ENCODE data around the gene ADCY3.

The ADCY3 gene

DNA sequence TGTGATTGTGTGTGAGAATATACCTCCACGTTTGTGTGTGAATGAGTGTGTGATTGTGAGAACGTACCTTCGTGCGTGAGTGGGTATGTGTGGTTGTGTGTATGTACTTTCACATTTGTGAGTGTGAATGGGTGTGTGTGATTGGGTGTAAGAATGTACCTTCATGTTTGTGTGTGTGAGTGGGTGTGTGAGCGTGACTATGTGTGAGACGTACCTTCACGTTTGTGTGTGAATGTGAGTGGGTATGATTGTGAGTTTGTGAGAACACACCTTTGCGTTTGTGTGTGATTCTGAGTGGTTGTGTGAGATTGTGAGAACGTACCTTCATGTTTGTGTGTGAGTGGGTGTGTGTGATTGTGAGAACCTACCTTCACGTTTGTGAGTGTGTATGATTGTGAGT, 5.8 kb upstream of the ADCY3 start:
- no peak for DNase-seq (ENCODE audit: low read depth)

- DNase-seq (ENCODE audit: low read depth) = no peak
These were observed 4.7 kb upstream of the ADCY3 start for GRCh38 chr2:24924732-24925131.

DNA sequence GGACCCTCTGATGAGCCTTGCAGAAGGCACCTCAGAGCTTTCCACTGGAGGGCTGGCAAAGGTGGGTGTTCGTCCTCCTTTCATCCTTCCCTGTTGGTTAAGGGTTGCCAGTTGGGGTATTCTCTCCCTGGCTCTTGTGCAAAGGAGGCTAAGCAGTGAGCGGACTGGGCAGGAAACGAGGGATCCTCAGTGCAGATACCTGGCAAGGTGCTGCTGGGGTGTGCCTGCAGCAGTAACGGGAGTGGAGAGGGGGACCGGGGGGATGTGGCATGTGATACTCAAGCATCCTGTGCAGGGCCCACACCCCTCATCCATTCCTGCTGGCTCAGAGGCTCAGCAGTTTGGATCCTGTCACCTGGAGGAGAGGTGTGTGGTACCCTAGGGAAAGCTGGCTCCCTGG, 4.2 kb upstream of the ADCY3 start:
- DNase-seq (ENCODE audit: low read depth) = no peak

GRCh38 chr2:24923106-24923505, 3.1 kb upstream of the ADCY3 start:
- no peak for DNase-seq (ENCODE audit: low read depth)

DNA sequence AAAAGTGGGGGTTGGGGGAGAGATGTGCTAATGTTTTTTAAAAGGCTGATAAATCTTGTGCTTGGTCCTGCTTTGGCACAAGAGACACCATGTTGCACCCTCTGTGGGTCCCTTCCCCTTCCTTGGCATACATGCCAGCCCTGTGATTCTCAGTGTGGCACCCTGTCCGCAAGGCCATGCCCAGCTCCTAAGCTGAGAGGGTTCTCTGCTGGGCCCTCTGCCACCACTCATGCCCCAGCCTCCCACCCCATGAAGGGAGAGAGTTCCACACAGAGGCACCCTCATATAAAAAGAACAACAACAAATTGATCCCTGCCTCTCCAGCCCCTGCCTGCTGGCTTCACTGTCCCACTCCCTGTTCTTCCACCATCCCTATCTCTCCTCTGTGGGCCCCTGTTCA, 2.5 kb upstream of the ADCY3 start:
- DNase-seq (ENCODE audit: low read depth) = no peak

DNA sequence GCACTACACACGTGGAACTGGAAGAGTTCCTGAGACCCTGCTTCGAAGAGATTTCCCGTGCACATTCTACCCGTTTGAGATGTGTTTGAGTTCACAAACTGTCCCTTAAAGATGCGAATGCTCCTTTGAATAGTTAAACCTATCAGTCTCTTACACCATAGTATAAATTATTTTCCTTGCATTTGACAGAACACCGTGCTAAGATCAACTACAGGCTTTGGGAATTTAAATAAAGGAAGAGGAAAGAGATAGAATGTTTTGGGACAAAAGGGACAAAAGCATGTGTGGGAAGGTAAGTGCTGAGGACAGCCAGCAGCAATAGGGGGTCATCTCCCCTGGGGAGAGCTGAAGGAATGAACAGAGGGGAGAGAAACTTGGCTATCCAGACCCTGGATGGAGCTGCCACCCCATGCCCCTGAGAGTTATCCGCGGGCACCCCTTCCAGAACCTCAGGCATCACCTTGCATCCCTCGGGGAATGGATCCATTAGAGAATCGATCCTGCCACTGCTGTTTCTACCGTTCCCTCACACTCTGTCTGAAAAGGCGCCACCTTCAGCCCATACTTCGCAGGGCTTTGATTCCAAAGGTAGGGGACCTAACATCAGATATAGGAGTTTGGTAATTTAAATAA, 888 bp upstream of the ADCY3 start:
- DNase-seq (ENCODE audit: low read depth) = no peak

- no peak for DNase-seq (ENCODE audit: low read depth)
These were observed 435 bp downstream of the ADCY3 start for GRCh38 chr2:24919506-24920097.

DNA sequence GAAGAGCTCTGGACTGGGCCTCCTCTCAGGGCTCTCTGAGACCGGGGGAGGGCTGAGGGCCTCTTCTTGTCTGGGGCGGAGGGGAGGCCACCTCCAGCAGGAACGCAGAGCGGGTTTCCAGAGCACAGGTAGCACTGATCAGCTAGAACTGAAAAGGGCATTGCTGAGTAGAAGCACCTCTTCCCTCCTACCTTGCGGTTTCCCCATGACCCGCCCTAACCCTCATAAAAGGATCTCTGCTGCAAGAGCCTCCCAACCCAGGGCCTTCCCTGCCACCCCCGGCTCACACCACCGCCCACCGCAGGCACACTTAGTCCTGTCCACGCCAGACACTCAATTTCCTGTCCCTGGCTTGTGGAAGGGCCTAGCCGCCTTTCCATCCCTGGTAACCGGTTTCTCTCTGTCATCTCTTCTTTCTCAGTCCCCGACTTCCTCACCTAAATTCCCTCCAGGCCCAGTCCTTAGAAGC, 966 bp downstream of the ADCY3 start:
- no peak for DNase-seq (ENCODE audit: low read depth)

DNA sequence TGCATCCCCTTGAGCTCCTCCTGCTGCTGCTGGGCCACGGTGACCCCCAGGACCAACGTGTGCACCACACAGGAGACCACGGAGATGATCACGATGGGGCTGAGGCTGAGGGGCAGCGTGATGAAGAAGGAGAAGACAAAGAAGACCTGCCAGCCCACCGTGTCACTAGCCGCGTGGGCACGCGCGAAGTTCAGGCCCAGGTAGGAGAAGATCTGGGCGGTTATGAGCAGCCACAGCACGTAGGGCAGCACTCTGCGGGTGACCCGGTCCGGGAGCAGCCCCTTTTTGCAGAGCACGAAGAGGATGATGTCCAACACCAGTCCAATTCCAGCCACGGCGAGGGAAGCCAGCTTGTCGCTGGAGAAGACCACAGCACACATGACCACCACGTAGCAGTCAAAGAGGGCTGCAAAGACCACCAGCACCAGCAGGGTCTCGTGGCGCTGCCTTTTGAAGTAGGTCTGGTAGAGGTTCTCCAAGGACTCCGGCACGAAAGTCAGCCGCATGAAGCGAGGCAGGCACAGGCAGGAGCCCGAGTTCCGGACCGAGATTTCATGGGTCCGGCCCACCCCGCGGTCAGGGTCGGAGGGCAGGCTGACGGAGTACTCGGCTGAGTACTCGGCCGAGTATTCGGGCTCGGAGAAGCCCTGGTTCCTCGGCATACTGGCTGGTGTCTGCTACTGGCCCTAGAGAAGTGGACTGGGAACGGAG, 1.6 kb downstream of the ADCY3 start:
- no peak for DNase-seq (ENCODE audit: low read depth)

DNA sequence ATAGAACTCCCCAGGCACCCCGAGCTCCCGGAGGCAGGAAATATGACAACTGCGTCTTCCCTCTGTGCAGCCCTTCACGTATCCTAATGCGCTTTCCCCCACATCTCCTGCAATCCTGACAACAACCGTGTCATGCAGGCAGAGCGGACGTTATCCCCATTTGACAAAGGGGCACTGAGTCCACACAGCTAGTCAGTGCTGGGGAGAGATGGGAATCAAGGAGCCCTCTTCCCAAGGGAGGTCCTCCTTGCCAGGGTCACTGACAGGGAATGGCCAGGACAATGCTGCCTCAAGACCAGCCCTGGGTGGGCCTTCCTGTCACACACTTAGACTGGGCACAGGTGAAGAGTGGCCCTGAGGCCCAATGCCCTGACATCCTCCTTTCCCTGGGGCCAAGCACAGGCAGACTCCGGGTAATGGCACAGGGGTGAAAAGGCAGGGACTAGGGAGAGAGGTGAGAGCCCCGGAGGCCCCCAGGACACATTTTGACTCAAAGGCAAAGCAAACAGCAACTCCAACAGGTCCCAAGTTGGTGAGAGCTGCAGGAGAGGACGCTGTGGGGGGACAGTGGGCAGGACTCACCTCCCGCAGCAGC, 2.2 kb downstream of the ADCY3 start:
- no peak for DNase-seq (ENCODE audit: low read depth)

DNA sequence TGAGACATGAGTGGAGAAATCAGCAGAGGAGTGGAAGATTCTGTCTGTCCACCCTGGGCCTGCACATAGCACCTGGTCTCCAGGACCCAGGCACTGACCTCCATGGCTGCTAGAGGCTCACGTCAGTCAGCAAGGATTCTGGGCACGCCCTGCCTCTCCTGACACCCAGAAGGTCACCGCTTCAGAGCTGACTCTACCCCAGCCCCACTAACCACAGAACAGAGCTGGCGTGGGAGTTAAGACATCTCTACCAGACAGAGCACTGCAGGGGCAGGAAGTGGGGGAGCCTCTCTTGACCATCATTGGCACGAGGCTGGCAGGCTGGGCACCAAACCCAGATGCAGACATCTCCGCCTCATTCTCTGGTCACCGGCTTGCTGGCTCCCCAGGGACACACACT, 3.0 kb downstream of the ADCY3 start:
- DNase-seq (ENCODE audit: low read depth) = no peak

DNA sequence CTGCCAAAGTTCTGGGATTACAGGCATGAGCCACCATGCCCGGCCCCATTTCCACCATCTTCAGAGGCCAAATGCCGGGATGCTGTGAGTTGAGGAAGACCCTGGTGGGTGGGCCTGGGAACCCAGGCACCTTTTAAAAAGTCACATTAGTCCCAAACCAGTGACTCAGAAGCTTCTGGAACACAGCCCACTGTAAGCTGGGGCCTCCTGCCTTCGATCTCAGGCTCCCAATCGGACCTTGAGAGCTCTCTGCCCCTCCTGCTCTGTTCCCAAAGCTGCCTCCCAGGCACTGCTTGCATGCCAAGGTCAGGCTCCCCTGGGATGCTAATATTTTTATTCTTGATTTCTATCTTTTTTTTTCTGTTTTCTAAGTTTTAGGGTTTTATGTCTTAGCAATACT, 4.2 kb downstream of the ADCY3 start:
- DNase-seq (ENCODE audit: low read depth) = no peak

DNA sequence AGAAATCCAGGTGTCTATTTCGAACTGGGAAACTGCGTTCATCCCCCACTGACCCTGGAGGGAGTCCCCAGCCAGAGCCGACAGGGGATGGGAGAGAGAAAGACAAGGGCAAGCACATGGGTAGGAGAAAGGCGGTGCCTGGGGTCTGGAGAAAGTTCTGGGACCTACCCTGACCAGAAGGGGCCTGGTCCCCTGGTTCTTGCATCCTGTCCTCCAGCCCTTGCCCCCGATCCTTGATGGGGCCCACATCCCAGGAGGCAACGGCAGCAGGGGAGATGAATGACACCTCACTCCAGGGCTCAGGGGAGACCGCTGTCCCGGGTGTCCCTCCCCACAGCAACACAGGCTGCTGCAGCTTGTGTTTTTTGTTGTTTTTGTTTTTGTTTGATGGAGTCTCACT, 4.9 kb downstream of the ADCY3 start:
- DNase-seq (ENCODE audit: low read depth) = no peak

- no peak for DNase-seq (ENCODE audit: low read depth)
These were observed 5.3 kb downstream of the ADCY3 start for GRCh38 chr2:24914713-24915112.

- no peak for DNase-seq (ENCODE audit: low read depth)
These were observed 6.1 kb downstream of the ADCY3 start for GRCh38 chr2:24913911-24914310.

DNA sequence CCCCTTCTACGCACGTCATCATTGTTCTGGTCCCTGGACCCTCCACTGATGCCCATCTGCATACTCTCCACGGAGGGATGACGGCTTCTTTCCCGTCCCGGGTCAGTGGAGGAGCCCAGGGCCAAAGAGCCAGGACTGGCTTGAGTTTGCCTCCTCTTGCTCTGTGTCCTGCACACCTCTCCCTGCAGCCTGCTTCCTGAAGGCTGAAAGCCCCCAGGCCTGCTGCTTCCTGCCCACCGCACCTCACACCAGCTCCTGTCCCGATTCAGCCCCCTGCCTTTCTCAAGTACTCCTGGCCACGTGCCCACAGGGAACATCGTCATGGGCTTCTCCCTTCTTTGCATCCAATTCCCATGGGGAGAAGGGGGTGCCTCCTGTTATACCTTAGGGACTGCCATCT, 7.1 kb downstream of the ADCY3 start:
- no peak for DNase-seq (ENCODE audit: low read depth)

- no peak for DNase-seq (ENCODE audit: low read depth)
These were observed 7.5 kb downstream of the ADCY3 start for GRCh38 chr2:24912523-24912922.

DNA sequence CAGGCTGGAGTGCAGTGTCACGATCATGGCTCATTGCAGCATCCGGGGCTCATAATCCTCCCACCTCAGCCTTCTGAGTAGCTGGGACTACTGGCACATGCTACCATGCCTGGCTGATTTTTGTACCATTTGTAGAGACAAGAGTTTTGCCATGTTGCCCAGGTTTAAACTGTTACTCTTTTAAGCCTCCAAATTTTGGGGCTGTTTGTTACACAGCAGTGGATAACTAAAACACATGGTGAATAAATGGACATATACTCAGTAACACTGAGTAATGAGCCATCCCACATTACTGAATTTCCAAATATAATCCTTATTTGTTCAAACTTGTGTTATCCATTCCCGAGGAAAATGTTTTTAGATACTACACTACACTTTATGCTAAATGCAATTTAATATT, 9.8 kb downstream of the ADCY3 start:
- DNase-seq (ENCODE audit: low read depth) = no peak

DNA sequence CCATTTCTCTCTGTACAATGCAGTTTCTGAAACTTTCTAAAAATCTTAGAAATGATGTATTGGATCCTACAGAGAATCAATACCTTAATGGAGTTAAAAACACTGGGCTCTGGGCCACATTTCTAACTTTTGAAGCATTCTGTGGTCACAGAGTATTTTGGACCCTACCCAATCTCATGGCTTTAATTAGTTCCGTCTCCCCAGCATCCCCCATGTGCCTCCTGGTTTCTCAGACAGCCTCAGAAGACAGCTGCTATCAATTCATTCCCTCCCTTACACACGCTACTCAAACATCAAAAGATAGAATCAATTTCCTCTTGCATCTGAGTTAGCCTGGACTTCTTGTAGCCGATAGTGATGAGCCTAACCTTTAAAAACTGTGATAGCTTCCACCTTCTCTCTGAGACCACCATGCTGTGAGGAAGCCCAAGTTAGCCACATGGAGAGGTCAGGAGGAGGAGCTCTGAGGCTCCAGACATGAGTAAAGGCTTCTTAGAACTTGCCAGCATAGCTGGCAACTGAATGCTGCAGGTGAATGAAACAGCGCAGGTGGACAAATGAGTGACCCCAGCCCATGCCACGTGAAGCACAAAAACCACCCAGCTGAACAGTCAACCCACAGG, 10.4 kb downstream of the ADCY3 start:
- no peak for DNase-seq (ENCODE audit: low read depth)

- no peak for DNase-seq (ENCODE audit: low read depth)
These were observed 11.6 kb downstream of the ADCY3 start for GRCh38 chr2:24908461-24908901.

DNA sequence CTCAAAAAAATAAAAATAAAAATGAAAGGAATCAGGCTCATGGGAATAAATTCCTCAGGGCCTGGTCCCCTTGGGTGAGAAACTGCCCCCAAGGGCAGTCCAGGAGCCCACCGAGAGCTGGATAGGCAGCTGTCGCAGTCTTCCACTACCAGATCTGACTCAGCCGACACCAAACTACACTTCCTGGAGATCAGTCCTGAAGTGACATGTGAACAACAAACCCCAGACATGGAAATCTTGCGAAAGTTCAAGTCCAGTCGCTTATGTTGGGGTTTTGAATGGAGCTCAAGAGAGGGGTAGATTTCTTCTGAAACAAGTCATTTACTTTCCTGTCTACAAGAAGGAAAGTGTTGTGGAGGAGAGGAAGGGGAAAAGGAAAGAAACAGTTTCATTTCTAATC, 12.9 kb downstream of the ADCY3 start:
- DNase-seq (ENCODE audit: low read depth) = no peak

DNA sequence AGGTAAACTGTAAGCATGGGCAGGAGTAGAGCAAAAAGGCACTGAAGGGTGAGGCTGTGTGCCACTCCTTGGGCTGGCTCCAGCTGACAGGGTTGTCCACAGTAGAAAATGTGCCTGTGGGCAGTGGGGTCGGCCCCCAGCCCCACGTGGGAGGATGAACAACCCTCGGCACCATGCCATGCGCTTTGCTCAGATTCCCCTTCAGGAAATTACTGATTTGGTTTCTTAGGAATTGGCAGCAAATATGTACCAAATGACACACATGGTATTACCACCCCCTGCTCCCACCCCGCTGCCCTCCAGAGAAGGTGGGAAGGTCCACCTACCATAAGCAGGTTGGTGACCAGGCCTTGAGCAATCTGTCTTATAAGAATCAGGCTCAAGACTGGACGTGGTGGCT, 13.6 kb downstream of the ADCY3 start:
- no peak for DNase-seq (ENCODE audit: low read depth)
